ENCODE results near the gene GNA15.

Gene GNA15

GRCh38 chr19:3113100-3114017 lies 22.5 kb upstream of the GNA15 start:
- DNase-seq (ENCODE audit: low spot score) = no peak
- in situ Hi-C loops (cut with MboI; ENCODE audit: low pct_unique_long_range_greater_than_20kb, low sequenced_read_pairs, unreplicated experiment) = no loop called here
- TF ChIP-seq, protein P1, sequence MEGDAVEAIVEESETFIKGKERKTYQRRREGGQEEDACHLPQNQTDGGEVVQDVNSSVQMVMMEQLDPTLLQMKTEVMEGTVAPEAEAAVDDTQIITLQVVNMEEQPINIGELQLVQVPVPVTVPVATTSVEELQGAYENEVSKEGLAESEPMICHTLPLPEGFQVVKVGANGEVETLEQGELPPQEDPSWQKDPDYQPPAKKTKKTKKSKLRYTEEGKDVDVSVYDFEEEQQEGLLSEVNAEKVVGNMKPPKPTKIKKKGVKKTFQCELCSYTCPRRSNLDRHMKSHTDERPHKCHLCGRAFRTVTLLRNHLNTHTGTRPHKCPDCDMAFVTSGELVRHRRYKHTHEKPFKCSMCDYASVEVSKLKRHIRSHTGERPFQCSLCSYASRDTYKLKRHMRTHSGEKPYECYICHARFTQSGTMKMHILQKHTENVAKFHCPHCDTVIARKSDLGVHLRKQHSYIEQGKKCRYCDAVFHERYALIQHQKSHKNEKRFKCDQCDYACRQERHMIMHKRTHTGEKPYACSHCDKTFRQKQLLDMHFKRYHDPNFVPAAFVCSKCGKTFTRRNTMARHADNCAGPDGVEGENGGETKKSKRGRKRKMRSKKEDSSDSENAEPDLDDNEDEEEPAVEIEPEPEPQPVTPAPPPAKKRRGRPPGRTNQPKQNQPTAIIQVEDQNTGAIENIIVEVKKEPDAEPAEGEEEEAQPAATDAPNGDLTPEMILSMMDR (IDR thresholded peaks at IDR 0.05; ENCODE audit: extremely low read depth, insufficient read depth, missing control alignments) = no peak

DNA sequence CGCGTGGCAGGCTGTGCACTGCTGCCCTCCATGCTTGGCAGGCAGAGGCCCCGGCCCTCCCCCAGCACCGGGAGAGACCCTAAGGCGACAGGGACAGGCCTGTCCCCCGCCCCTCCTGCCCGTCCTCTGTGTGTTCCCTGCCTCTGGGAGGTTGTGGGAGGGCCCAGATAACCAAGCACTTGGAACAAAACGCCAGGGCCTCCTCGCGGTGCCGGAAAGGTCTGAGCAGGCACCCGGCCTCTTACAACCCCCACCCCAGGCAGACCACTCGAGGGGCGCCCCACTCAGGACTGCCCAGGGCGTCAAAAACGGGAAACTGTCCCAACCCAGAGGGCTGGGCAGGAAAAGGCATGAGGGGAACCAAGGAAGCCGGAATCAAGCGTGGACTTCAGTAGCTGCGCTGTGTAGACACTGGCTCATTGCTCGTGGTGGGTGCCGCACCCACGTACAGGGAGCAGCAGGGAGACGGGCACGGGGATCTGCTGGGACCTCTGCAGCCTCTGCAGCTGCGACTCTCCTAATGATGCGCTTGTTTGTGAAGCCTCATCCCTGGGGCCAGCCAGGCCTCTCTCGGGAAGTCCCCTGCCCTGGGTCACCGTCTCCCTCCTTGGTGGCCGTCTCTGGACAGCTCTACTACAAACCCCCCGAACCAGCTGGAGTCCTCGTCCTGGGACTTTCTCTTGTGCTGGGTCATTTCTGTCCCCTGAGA lies 21.7 kb upstream of the GNA15 start:
- in situ Hi-C loops (cut with MboI; ENCODE audit: low pct_unique_long_range_greater_than_20kb, low sequenced_read_pairs, unreplicated experiment) = no loop called here
- no peak for DNase-seq (ENCODE audit: low spot score)
- TF ChIP-seq, protein P1 (IDR thresholded peaks at IDR 0.05; ENCODE audit: extremely low read depth, insufficient read depth, missing control alignments) = no peak

DNA sequence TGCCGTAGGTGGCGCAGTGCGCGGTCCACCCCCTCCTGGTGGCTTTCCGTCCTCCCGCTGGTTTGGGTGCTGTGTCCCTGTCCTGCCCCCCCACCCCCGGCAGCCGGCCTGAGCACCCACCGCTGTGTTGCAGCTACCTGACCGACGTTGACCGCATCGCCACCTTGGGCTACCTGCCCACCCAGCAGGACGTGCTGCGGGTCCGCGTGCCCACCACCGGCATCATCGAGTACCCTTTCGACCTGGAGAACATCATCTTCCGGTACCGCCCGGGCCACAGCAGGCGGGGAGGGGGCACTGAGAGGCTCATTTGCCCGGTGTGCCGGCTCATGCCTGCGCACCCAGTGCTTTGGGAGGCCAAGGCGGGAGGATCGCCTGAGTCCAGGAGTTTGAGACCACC lies 21.0 kb upstream of the GNA15 start:
- in situ Hi-C loops (cut with MboI; ENCODE audit: low pct_unique_long_range_greater_than_20kb, low sequenced_read_pairs, unreplicated experiment) = no loop called here
- no peak for DNase-seq (ENCODE audit: low spot score)
- TF ChIP-seq, protein P1 (IDR thresholded peaks at IDR 0.05; ENCODE audit: extremely low read depth, insufficient read depth, missing control alignments) = no peak

GRCh38 chr19:3115411-3115810 lies 20.4 kb upstream of the GNA15 start:
- in situ Hi-C loops (cut with MboI; ENCODE audit: low pct_unique_long_range_greater_than_20kb, low sequenced_read_pairs, unreplicated experiment) = no loop called here
- TF ChIP-seq, protein P1 (IDR thresholded peaks at IDR 0.05; ENCODE audit: extremely low read depth, insufficient read depth, missing control alignments) = no peak
- no peak for DNase-seq (ENCODE audit: low spot score)

GRCh38 chr19:3115916-3116602 lies 19.8 kb upstream of the GNA15 start:
- TF ChIP-seq, protein P1 (IDR thresholded peaks at IDR 0.05; ENCODE audit: extremely low read depth, insufficient read depth, missing control alignments) = no peak
- DNase-seq (ENCODE audit: low spot score) = no peak
- in situ Hi-C loops (cut with MboI; ENCODE audit: low pct_unique_long_range_greater_than_20kb, low sequenced_read_pairs, unreplicated experiment) = no loop called here

DNA sequence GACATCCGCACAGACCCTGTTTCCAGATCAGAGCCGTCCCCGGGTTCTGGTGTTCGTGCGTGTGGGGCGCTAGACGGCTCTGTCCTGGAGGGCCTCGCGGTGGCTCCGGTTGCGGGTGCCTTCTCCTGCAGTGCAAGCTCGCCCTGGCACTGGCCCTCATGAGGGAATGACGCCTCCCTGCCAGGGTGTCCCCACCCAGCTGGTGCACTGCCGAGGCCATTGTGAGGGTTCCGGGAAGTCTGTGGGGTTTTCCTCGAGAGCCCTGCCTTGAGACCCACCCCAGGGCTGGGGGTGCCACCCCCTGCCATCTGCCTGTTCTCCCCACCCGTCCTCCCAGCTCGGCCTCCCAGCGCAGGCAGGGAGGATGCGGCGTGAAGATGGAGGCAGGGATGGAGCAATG lies 19.2 kb upstream of the GNA15 start:
- no peak for DNase-seq (ENCODE audit: low spot score)
- in situ Hi-C loops (cut with MboI; ENCODE audit: low pct_unique_long_range_greater_than_20kb, low sequenced_read_pairs, unreplicated experiment) = no loop called here
- TF ChIP-seq, protein P1 (IDR thresholded peaks at IDR 0.05; ENCODE audit: extremely low read depth, insufficient read depth, missing control alignments) = no peak

Data from GM13977 (cell line).